HG03135 (cell line): ENCODE measurements around the gene RAB37.
A peak's percentile ranks its signal among the peaks of the same experiment; 100 is the strongest.

ENCODE experiments used
- ATAC-seq: cut with Tn5 transposase; IDR thresholded peaks from one replicate; pipeline ENCODE4 v1.9.1; 2021; ENCODE audit warnings: mild to moderate bottlenecking, moderate library complexity; ENCODE audit not compliant: unreplicated experiment

RAB37 gene

GRCh38 chr17:74776990-74777389, 39.9 kb downstream of the RAB37 start:
- ATAC-seq, result no peak

- no peak for ATAC-seq
These were observed 41.0 kb downstream of the RAB37 start for GRCh38 chr17:74777901-74778515.

GRCh38 chr17:74778960-74779359, 41.9 kb downstream of the RAB37 start:
- ATAC-seq, result no peak

- ATAC-seq, result no peak
These were observed 42.4 kb downstream of the RAB37 start for GRCh38 chr17:74779501-74779900.

GRCh38 chr17:74779948-74780400, 42.9 kb downstream of the RAB37 start:
- peak; percentile 59 for ATAC-seq

- no peak for ATAC-seq
These were observed 43.6 kb downstream of the RAB37 start for GRCh38 chr17:74780443-74781238.

- ATAC-seq, result no peak
These were observed 45.5 kb downstream of the RAB37 start for GRCh38 chr17:74782571-74782970.

- no peak for ATAC-seq
These were observed 47.2 kb downstream of the RAB37 start for GRCh38 chr17:74784125-74784810.

- no peak for ATAC-seq
These were observed 48.3 kb downstream of the RAB37 start for GRCh38 chr17:74785096-74785980.

- no peak for ATAC-seq
These were observed 48.9 kb downstream of the RAB37 start for GRCh38 chr17:74785981-74786360.

GRCh38 chr17:74786431-74787055, 49.5 kb downstream of the RAB37 start:
- ATAC-seq, result no peak

- ATAC-seq, result no peak
These were observed 53.4 kb downstream of the RAB37 start for GRCh38 chr17:74790161-74791058.

- no peak for ATAC-seq
These were observed 55.6 kb downstream of the RAB37 start for GRCh38 chr17:74792586-74793105.

GRCh38 chr17:74795327-74796020, 58.4 kb downstream of the RAB37 start:
- ATAC-seq, result no peak

GRCh38 chr17:74796211-74796610, 59.2 kb downstream of the RAB37 start:
- ATAC-seq, result no peak

GRCh38 chr17:74796866-74797265, 59.8 kb downstream of the RAB37 start:
- ATAC-seq, result no peak
